ENCODE data around the gene MRPS24. TPM values are rescaled to one million over a fixed set of nuclear protein-coding genes. Genes with fewer than 3 reads are reported as not detected.

The MRPS24 gene
- total and polyA plus RNA-seq, 2 of the 13 experiments (the other 11 are each of a cell fraction or from before 2014, with no cell fraction given), result 135 to 162 TPM

GRCh38 chr7:43847496-43847895 lies 21.8 kb downstream of the MRPS24 start:
- Histone ChIP-seq H3K4me2 (ENCODE audit: low read depth, low read length) (no peak overlapping the region), H3K79me2 (ENCODE audit: insufficient read depth, low read length) (no peaks in the 10 kb centered on the region), H3K36me3 (replicated peaks in 1 of 2; ENCODE audit: control insufficient read depth in 1 of 2, insufficient read depth in 2 of 2, low read length in 2 of 2) (no peaks in the 10 kb centered on the region), H3K9ac (ENCODE audit: insufficient read depth, low read depth, low read length) (no peak overlapping the region), H3K4me3 (replicated peaks in 1 of 3; ENCODE audit: insufficient read depth in 1 of 3, low read depth in 2 of 3, low read length in 3 of 3) (no peak overlapping the region), H4K20me1 (ENCODE audit: insufficient read depth, low read length) (no peaks in the 10 kb centered on the region), H3K9me3 (ENCODE audit: low read length) (no peaks in the 10 kb centered on the region), H2AFZ (ENCODE audit: low read length) (no peak overlapping the region), H3K27ac (ENCODE audit: extremely low read length, insufficient read depth, low read length) (no peak overlapping the region), H3K27me3 (ENCODE audit: control insufficient read depth in 1 of 2, insufficient read depth in 2 of 2, low read length in 2 of 2) (no peaks in the 10 kb centered on the region), H3K4me1 (ENCODE audit: insufficient read depth, low read length) (no peaks in the 10 kb centered on the region)
- BruUV-seq (replicated peaks), result no TSS peak
- DNase-seq (ENCODE audit: low spot score) (no peak), FAIRE-seq (no peak), ATAC-seq (no peak)
- CTCF ChIA-PET (ENCODE audit: low intra/inter-chr PET ratio, low total read pairs), result no interaction called here
- in situ Hi-C loops (cut with HindIII; ENCODE audit: extremely low pct_ligation_motif_present, low pct_unique_long_range_greater_than_20kb) (loop anchor here (25.0 kb wide), 1 partner anchor 385 kb away; no protein-coding TSS in a partner anchor), intact Hi-C loops (cut with micrococcal nuclease; ENCODE audit: unreplicated experiment) (no loop called here)
- WGBS (ENCODE audit: low lambda C conversion rate), result 16% methylated on average over 3 of the region's 4 CpGs
- POLR2A ChIA-PET, result interaction anchor here (1.2 kb wide), 1 partner anchor 58 kb away, joined by 3 read pairs; no protein-coding TSS in a partner anchor
- TF ChIP-seq ZNF350 (CRISPR knock-in tag; IDR thresholded peaks at IDR 0.05; ENCODE audit: borderline replicate concordance, low read depth) (no peak), ZNF510 (CRISPR knock-in tag; IDR thresholded peaks at IDR 0.05; ENCODE audit: low read depth) (no peak), ZSCAN12 (CRISPR knock-in tag; IDR thresholded peaks at IDR 0.05) (no peak), ZNF333 (CRISPR knock-in tag; IDR thresholded peaks at IDR 0.05; ENCODE audit: borderline replicate concordance) (no peak), AGO1 (IDR thresholded peaks at IDR 0.05; ENCODE audit: low read depth, low read length, poor library complexity, severe bottlenecking) (no peak), ZNF383 (CRISPR knock-in tag; IDR thresholded peaks at IDR 0.05; ENCODE audit: borderline replicate concordance) (no peak), HOXA5 (CRISPR knock-in tag; IDR thresholded peaks at IDR 0.05) (no peak), SNAPC5 (CRISPR knock-in tag; IDR thresholded peaks at IDR 0.05; ENCODE audit: borderline replicate concordance) (no peak), ZNF326 (CRISPR knock-in tag; IDR thresholded peaks at IDR 0.05; ENCODE audit: borderline replicate concordance) (no peak)
- TF ChIP-seq, protein P1, sequence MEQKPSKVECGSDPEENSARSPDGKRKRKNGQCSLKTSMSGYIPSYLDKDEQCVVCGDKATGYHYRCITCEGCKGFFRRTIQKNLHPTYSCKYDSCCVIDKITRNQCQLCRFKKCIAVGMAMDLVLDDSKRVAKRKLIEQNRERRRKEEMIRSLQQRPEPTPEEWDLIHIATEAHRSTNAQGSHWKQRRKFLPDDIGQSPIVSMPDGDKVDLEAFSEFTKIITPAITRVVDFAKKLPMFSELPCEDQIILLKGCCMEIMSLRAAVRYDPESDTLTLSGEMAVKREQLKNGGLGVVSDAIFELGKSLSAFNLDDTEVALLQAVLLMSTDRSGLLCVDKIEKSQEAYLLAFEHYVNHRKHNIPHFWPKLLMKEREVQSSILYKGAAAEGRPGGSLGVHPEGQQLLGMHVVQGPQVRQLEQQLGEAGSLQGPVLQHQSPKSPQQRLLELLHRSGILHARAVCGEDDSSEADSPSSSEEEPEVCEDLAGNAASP (CRISPR knock-in tag; IDR thresholded peaks at IDR 0.05; ENCODE audit: borderline replicate concordance), result no peak
- TF ChIP-seq, protein P2, sequence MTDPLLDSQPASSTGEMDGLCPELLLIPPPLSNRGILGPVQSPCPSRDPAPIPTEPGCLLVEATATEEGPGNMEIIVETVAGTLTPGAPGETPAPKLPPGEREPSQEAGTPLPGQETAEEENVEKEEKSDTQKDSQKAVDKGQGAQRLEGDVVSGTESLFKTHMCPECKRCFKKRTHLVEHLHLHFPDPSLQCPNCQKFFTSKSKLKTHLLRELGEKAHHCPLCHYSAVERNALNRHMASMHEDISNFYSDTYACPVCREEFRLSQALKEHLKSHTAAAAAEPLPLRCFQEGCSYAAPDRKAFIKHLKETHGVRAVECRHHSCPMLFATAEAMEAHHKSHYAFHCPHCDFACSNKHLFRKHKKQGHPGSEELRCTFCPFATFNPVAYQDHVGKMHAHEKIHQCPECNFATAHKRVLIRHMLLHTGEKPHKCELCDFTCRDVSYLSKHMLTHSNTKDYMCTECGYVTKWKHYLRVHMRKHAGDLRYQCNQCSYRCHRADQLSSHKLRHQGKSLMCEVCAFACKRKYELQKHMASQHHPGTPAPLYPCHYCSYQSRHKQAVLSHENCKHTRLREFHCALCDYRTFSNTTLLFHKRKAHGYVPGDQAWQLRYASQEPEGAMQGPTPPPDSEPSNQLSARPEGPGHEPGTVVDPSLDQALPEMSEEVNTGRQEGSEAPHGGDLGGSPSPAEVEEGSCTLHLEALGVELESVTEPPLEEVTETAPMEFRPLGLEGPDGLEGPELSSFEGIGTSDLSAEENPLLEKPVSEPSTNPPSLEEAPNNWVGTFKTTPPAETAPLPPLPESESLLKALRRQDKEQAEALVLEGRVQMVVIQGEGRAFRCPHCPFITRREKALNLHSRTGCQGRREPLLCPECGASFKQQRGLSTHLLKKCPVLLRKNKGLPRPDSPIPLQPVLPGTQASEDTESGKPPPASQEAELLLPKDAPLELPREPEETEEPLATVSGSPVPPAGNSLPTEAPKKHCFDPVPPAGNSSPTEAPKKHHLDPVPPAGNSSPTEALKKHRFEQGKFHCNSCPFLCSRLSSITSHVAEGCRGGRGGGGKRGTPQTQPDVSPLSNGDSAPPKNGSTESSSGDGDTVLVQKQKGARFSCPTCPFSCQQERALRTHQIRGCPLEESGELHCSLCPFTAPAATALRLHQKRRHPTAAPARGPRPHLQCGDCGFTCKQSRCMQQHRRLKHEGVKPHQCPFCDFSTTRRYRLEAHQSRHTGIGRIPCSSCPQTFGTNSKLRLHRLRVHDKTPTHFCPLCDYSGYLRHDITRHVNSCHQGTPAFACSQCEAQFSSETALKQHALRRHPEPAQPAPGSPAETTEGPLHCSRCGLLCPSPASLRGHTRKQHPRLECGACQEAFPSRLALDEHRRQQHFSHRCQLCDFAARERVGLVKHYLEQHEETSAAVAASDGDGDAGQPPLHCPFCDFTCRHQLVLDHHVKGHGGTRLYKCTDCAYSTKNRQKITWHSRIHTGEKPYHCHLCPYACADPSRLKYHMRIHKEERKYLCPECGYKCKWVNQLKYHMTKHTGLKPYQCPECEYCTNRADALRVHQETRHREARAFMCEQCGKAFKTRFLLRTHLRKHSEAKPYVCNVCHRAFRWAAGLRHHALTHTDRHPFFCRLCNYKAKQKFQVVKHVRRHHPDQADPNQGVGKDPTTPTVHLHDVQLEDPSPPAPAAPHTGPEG (CRISPR knock-in tag; IDR thresholded peaks at IDR 0.05), result no peak
- TF ChIP-seq, protein P3, sequence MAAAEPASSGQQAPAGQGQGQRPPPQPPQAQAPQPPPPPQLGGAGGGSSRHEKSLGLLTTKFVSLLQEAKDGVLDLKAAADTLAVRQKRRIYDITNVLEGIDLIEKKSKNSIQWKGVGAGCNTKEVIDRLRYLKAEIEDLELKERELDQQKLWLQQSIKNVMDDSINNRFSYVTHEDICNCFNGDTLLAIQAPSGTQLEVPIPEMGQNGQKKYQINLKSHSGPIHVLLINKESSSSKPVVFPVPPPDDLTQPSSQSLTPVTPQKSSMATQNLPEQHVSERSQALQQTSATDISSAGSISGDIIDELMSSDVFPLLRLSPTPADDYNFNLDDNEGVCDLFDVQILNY (CRISPR knock-in tag; conservative IDR thresholded peaks at IDR 0.05), result no peak
- TF ChIP-seq, protein P4, sequence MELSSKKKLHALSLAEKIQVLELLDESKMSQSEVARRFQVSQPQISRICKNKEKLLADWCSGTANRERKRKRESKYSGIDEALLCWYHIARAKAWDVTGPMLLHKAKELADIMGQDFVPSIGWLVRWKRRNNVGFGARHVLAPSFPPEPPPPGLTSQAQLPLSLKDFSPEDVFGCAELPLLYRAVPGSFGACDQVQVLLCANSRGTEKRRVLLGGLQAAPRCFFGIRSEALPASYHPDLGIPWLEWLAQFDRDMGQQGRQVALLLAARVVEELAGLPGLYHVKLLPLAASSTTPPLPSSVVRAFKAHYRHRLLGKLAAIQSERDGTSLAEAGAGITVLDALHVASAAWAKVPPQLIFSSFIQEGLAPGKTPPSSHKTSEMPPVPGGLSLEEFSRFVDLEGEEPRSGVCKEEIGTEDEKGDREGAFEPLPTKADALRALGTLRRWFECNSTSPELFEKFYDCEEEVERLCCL (CRISPR knock-in tag; IDR thresholded peaks at IDR 0.05; ENCODE audit: borderline replicate concordance), result no peak
- TF ChIP-seq, protein P5, sequence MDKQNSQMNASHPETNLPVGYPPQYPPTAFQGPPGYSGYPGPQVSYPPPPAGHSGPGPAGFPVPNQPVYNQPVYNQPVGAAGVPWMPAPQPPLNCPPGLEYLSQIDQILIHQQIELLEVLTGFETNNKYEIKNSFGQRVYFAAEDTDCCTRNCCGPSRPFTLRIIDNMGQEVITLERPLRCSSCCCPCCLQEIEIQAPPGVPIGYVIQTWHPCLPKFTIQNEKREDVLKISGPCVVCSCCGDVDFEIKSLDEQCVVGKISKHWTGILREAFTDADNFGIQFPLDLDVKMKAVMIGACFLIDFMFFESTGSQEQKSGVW (CRISPR knock-in tag; IDR thresholded peaks at IDR 0.05; ENCODE audit: borderline replicate concordance), result no peak

Measured in HepG2 (cell line).